Activated naive CD8-positive, alpha-beta T cell treated with anti-CD3 and anti-CD28 coated beads for 36 hours (primary cell): Measurements from ENCODE around the gene TNC. TPM values are rescaled to one million over a fixed set of nuclear protein-coding genes. Genes with fewer than 3 reads are reported as not detected.

Experiments
- DNase-seq: peaks from one replicate; pipeline ENCODE4 v3.0.0; 2021
- H3K27ac Mint-ChIP-seq: one replicate; pipeline ENCODE4 v1.8.0; 2022; ENCODE audit warnings: mild to moderate bottlenecking, moderate library complexity, mixed read lengths
- H3K27me3 Mint-ChIP-seq: one replicate; pipeline ENCODE4 v1.8.0; 2022; ENCODE audit warnings: mild to moderate bottlenecking, mixed read lengths
- H3K36me3 Mint-ChIP-seq: one replicate; pipeline ENCODE4 v1.8.0; 2021; ENCODE audit warnings: mild to moderate bottlenecking, mixed read lengths
- H3K4me1 Mint-ChIP-seq: one replicate; pipeline ENCODE4 v1.8.0; 2021; ENCODE audit warnings: mixed read lengths
- H3K4me3 Mint-ChIP-seq: one replicate; pipeline ENCODE4 v1.8.0; 2022; ENCODE audit warnings: mild to moderate bottlenecking, moderate library complexity, mixed read lengths
- H3K9me3 Mint-ChIP-seq: one replicate; pipeline ENCODE4 v1.8.0; 2022; ENCODE audit warnings: mixed read lengths
- total RNA-seq, 2 experiments: library from RNA; stranded (reverse); gene quantifications; one replicate each; pipeline ENCODE4 v1.2.3, GENCODE V29; 2021

The TNC gene
- total RNA-seq, 2 experiments from 2014 or later = 0.90 to 1.3 TPM

DNA sequence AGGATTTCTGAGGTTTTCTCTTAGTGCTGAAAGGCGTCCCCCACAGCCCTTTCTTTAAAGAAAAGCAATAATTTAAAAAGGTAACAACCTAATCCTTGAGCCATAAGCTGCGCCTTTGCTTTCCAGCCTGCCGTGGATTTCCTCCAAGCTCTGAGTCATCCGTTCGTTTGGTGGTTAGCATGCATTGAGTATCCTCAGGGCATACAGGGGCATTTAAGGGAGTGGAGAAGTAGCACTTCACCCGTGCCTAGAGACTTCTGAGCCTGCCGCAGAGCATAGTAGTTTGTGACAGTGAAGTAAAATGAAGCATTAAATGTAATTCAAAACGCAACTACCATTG, 892 bp upstream of the TNC start:
- Mint-ChIP-seq H3K36me3 (no peaks in the 10 kb centered on the region), H3K9me3 (no peaks in the 10 kb centered on the region), H3K27me3 (peaks cover 95% of the 10 kb centered on the region), H3K4me1 (no peaks in the 10 kb centered on the region), H3K27ac (no peak overlapping the region), H3K4me3 (no peak overlapping the region)
- no peak for DNase-seq

DNA sequence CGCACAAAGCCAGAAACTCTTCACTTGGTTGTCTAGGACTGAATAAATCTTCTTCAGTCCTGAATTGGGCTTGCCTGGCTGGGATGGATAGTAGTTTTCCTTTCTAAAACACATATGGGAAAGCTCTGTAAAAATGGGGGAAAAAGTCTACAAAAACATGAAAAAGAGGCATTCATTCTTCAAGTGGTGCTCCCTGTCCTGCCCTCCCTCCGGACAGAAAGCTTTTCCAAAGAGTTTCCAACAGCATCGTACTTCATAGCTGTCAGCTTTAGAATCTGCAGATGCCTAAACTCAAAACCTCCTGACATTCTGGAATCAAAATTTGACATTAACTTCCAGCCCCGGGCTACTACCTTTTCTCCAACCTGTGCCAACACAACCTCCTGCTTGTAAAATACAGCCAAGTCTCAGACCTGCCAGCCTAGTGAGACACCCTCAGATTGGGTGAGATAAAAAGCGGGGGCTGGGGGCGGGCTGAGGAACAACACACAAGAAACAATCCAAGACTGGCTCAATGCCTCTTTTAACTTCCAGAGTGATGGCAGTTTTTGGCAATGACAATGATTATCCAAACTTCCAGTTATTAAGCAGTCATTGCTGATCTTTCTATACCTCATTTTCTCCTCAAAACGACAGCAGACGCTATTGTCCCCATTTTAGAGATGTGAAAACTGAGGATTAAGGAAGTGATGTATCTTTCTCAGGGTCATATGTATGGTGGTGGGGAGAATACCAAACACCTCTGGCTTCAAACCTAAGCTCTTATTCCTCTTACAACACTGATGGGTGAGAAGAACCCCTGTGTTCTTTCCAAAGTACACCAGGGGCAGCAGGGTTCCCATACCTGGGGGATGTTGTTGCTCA, 1.3 kb downstream of the TNC start:
- H3K9me3 Mint-ChIP-seq = no peaks in the 10 kb centered on the region
- no peak overlapping the region for H3K27ac Mint-ChIP-seq
- peaks cover 84% of the 10 kb centered on the region for H3K27me3 Mint-ChIP-seq
- no peak for DNase-seq
- no peaks in the 10 kb centered on the region for H3K4me1 Mint-ChIP-seq
- no peaks in the 10 kb centered on the region for H3K36me3 Mint-ChIP-seq
- H3K4me3 Mint-ChIP-seq = no peak overlapping the region

DNA sequence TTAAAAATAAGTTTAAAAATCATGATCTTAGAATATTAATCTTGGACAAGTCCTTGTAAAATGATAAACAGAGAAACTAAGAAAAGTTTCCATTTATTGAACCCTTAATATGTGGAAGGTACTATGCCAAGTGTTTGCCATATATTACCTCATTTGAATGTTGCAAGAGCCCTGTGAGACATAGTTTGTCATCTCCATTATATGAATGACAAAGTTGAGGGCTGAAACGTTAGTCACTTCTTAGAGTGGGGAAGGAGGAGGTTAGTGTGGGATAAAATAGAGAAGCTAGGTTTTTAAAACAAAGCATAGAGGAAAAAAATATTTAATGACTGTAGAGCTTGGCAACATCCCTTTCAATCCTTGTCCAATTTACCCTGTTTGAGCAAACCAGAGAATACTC, 2.0 kb downstream of the TNC start:
- DNase-seq = no peak
- Mint-ChIP-seq H3K4me3 (no peak overlapping the region), H3K9me3 (no peaks in the 10 kb centered on the region), H3K27me3 (peaks cover 76% of the 10 kb centered on the region), H3K36me3 (no peaks in the 10 kb centered on the region), H3K27ac (no peak overlapping the region), H3K4me1 (no peaks in the 10 kb centered on the region)

DNA sequence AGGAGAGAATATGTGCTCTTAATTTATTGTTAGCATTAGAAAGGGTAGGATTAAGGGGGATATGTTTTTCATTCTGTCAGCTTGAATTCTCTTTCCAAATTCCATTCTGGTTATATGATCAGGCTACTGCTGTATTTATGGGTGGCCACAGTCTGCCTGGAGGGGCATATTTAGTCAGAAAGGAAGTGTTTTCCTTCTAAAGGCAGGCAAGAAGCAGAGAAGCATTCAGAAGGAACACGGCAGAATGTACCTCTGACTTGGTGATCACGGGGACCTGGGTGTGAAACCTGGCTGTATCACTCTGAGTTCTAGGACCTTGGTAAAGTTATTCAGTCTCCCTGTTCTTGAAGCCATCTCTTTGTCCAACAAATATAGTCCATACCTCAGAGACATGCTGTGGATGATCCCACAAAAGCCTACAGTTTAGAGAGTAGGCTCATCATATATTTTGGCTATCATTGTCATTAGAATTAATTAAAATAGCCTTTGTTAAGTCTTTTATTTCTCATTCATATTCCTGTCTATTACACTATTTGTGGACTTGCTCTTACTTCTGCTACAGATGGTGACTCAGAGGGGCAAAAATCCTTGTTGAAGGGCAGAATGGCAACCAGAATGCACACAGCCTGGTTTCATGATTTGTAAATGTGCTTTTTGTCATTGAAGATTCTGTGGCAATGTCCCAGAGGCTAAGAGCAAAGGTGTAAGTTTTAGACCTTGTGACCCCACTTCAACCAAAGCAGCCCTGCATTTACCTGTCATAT, 2.7 kb downstream of the TNC start:
- H3K27me3 Mint-ChIP-seq = peaks cover 73% of the 10 kb centered on the region
- no peak overlapping the region for H3K4me3 Mint-ChIP-seq
- no peaks in the 10 kb centered on the region for H3K36me3 Mint-ChIP-seq
- no peak for DNase-seq
- H3K4me1 Mint-ChIP-seq = no peaks in the 10 kb centered on the region
- H3K9me3 Mint-ChIP-seq = no peaks in the 10 kb centered on the region
- H3K27ac Mint-ChIP-seq = no peak overlapping the region

DNA sequence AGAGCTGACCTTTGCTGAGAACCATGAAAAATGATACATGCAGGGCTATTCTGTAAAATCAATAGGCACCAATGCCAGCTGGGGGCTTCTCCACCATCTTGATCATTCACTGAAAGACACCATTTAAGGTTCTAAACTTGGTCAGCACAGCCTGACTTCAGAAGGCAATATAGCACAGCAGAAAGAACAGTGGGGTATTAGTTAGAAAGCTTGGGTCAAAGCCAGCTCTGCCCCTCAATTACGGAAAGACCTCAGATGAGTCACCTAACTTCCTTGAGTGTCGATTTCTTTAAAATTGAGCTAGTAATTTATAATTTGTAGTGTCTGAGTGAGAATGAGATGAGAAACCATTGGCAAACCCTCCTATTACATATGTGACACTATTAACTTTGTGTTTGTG, 3.4 kb downstream of the TNC start:
- Mint-ChIP-seq H3K4me1 (no peaks in the 10 kb centered on the region), H3K9me3 (no peaks in the 10 kb centered on the region), H3K27me3 (peaks cover 73% of the 10 kb centered on the region), H3K27ac (no peak overlapping the region), H3K4me3 (no peak overlapping the region), H3K36me3 (no peaks in the 10 kb centered on the region)
- DNase-seq = no peak

DNA sequence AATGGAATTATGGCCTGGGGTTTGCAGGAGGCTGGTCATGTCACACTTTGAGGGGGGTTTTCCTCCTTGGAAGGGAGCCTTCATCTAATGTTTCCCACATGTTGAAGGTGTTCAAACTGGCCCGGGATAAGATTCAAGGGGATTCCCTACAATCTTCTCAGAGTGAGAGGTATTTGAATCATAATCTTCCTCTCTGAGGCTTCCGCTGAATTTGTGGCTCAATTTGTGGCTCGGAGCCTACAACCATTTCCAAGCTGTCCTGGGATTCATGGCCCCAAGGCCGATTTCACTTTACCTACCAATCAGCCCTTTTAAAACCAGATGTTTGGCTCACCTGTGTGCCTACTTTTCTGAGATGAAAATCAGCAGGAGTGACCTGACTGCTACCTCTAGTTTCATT, 3.9 kb downstream of the TNC start:
- H3K4me3 Mint-ChIP-seq = no peak overlapping the region

DNA sequence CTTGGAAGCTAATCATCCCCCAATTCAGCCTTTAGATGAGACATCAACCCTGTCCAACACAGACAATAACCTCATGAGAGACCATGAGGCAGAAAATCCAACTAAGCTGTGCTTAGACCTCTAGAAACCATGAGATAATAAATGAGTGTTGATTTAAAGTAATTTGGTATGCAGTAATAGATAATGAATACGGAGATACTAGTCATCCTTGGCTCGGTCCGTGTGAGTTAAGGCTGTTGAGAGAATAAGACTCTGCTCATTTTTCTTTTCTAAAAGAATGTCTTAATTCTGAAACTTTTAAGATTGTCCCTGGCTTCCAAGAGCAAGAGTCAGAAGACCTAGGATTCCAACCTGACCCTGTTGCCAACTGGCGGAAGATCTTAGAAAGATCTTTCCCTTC, 6.1 kb downstream of the TNC start:
- Mint-ChIP-seq H3K4me1 (no peaks in the 10 kb centered on the region), H3K36me3 (no peaks in the 10 kb centered on the region), H3K27ac (no peak overlapping the region), H3K9me3 (no peaks in the 10 kb centered on the region), H3K4me3 (no peak overlapping the region), H3K27me3 (peaks cover 50% of the 10 kb centered on the region)
- DNase-seq = no peak

More for the DNA sequence above, 3.9 kb downstream of the TNC start:
- DNase-seq = no peak
- Mint-ChIP-seq H3K4me1 (no peaks in the 10 kb centered on the region), H3K27ac (no peak overlapping the region), H3K9me3 (no peaks in the 10 kb centered on the region), H3K36me3 (no peaks in the 10 kb centered on the region), H3K27me3 (peaks cover 70% of the 10 kb centered on the region)

DNA sequence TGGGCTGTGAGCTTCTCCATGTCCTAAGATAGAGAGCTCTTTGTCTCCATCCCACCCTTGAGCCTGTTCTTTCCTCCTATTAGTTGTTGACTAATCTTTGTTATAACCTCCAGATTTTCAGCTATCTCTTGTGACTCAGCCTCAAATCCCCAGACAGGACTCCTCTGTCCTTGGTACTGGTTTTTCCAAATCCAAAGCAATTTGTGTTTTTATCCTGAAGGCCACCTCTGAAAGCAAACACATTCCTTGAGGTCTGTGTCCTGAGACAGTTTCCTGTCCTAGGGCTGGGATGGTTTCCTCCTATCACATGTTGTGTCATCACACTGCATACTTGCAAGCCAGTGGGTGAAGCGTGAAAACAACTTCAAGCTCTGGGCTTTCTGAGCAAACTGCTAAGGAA, 8.5 kb downstream of the TNC start:
- Mint-ChIP-seq H3K27me3 (peaks cover 43% of the 10 kb centered on the region), H3K36me3 (no peaks in the 10 kb centered on the region), H3K9me3 (no peaks in the 10 kb centered on the region), H3K4me3 (no peak overlapping the region), H3K27ac (no peak overlapping the region), H3K4me1 (peaks cover 7% of the 10 kb centered on the region)
- DNase-seq = no peak

DNA sequence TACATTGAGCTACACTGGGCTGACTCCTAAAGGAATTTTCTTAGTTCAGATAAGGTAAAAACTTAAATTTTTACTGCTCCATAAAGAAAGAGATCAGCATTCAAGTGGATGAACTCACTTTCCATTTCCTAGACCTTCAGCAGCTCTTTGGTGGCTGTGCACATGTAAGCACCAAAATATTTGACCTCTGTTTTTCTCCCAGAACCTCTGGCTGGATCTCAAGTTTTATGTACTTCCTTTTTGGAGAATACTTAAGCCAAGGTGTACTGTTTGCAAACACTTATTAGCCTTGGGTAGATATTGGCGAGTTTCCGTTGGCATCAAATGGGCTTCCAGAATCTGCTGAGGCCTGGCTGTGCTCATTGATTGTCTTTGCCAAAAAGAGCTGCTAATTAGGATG, 10.3 kb downstream of the TNC start:
- no peak overlapping the region for H3K27ac Mint-ChIP-seq
- H3K4me3 Mint-ChIP-seq = no peak overlapping the region
- no peaks in the 10 kb centered on the region for H3K36me3 Mint-ChIP-seq
- no peaks in the 10 kb centered on the region for H3K9me3 Mint-ChIP-seq
- H3K27me3 Mint-ChIP-seq = peaks cover 35% of the 10 kb centered on the region
- H3K4me1 Mint-ChIP-seq = peaks cover 7% of the 10 kb centered on the region
- DNase-seq = no peak

DNA sequence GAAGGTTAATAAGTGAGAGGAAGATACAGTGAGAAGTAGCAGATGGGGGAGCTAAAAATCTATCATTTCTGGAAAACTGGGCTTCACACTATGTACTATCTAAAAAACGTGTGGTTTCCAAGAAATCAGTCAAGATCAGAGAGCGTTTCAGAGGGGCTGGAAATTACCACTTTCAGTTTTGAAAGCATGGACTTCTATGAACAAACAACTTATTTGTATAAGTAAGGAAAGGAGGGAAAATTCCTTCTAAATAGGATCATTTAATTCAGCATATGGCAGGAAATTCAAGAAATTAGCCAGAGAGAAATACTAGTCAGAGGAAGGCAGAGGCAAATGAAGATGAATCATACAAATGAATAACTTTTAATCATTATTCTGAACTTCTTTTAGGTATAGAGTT, 11.3 kb downstream of the TNC start:
- peaks cover 7% of the 10 kb centered on the region for H3K4me1 Mint-ChIP-seq
- H3K4me3 Mint-ChIP-seq = no peak overlapping the region
- peak overlapping the region; percentile 22 for H3K27ac Mint-ChIP-seq
- H3K36me3 Mint-ChIP-seq = no peaks in the 10 kb centered on the region
- peaks cover 32% of the 10 kb centered on the region for H3K27me3 Mint-ChIP-seq
- no peak for DNase-seq
- no peaks in the 10 kb centered on the region for H3K9me3 Mint-ChIP-seq

DNA sequence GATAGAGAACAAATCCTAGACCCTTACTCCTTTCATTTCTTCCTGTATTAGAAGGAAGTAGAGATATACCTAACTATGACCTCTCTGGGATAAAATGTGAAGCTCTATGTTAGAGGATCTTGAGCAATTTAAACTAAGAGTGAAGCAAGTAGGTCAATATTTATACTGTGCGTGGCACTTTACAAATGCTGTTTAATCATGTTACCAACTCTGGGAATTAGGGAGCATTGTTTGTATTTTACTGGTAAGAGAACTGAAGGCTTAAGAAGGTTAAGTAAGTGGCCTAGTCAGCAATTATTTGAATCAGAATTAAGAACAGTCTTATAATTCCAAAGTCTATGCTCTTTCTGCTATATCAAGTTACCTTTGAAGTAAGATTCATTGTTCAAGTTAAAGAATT, 12.0 kb downstream of the TNC start:
- Mint-ChIP-seq H3K9me3 (no peaks in the 10 kb centered on the region), H3K4me3 (no peak overlapping the region), H3K36me3 (no peaks in the 10 kb centered on the region), H3K4me1 (peaks cover 7% of the 10 kb centered on the region), H3K27me3 (peaks cover 32% of the 10 kb centered on the region), H3K27ac (no peak overlapping the region)
- no peak for DNase-seq

DNA sequence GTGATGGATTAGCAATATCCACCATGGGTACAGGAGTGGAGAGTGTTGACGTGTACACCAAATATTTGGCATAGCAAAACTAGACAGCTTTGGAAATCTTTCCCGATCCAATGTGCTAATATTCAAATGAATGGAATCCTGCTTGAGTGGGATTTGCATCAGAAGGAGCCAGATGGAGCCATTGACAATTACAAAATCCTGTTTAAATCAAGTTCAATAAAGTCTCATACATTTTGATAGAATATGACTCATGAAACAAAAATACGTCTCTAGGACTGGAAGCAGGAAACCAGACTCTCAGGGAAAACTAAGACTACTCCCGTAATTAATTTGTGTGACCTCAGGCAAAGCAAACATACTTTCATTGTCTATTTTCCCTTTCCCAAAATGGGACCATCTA, 13.0 kb downstream of the TNC start:
- Mint-ChIP-seq H3K4me3 (no peak overlapping the region), H3K27ac (no peak overlapping the region), H3K36me3 (no peaks in the 10 kb centered on the region), H3K4me1 (peaks cover 7% of the 10 kb centered on the region), H3K27me3 (peaks cover 25% of the 10 kb centered on the region), H3K9me3 (no peaks in the 10 kb centered on the region)
- no peak for DNase-seq

DNA sequence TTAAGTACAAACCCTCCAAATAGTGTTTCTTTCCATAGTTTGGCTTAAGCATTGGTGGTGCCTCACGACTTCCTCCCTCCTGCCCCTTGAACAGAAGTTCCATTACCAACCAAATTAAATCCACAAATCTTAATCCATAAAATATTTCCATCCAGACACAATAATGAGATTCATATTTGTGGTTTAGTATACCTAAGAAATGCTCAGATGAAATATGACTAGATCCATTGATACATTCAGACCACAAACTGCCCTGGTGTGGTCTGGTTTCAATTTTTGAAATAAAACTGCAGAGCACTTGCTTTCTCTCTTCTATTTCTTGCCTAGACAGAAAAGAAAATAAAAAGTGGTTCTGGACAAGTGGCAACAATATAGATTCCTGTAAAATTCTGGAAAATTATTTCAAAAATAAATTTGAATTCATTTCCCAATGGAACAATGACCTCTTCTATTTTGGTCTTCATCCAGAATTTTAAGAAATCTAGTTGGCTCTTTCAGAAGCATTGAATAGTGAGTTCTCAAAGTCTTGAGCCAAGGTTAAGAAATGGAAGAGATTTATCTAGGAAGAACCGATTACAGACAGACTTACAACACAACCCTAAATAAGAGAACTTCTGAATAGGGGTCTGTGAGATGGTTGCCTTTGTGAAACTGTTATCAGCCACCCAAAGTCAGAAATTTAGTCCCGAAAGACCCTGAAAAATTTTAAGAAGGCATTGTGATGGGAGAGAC, 14.0 kb downstream of the TNC start:
- no peak overlapping the region for H3K27ac Mint-ChIP-seq

DNA sequence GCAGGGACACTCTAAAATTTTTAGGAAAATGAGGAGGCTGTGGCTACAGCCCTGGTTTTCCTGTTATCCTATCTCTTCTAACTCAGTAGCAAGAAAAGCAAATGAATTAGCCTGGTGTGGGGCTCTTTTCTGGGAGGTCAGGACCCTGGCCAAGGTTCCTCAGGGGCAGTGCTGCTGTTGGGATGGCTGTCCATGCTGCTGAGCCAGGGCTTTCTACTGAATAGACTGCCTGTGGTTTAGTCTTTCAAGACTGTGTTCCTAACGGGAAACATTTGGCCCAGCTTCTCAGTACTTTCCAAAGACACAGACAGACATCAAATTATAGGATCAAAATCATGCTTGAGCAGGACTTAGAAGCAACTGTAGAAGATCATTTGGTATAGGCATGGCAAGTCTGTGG, 18.1 kb downstream of the TNC start:
- no peaks in the 10 kb centered on the region for H3K9me3 Mint-ChIP-seq
- no peak overlapping the region for H3K27ac Mint-ChIP-seq
- H3K27me3 Mint-ChIP-seq = peaks cover 28% of the 10 kb centered on the region
- H3K4me3 Mint-ChIP-seq = no peak overlapping the region
- no peak for DNase-seq
- no peaks in the 10 kb centered on the region for H3K36me3 Mint-ChIP-seq
- H3K4me1 Mint-ChIP-seq = no peaks in the 10 kb centered on the region

More for the DNA sequence above, 14.0 kb downstream of the TNC start:
- Mint-ChIP-seq H3K36me3 (no peaks in the 10 kb centered on the region), H3K9me3 (no peaks in the 10 kb centered on the region), H3K27me3 (peaks cover 21% of the 10 kb centered on the region), H3K4me1 (peaks cover 7% of the 10 kb centered on the region), H3K4me3 (no peak overlapping the region)
- no peak for DNase-seq

DNA sequence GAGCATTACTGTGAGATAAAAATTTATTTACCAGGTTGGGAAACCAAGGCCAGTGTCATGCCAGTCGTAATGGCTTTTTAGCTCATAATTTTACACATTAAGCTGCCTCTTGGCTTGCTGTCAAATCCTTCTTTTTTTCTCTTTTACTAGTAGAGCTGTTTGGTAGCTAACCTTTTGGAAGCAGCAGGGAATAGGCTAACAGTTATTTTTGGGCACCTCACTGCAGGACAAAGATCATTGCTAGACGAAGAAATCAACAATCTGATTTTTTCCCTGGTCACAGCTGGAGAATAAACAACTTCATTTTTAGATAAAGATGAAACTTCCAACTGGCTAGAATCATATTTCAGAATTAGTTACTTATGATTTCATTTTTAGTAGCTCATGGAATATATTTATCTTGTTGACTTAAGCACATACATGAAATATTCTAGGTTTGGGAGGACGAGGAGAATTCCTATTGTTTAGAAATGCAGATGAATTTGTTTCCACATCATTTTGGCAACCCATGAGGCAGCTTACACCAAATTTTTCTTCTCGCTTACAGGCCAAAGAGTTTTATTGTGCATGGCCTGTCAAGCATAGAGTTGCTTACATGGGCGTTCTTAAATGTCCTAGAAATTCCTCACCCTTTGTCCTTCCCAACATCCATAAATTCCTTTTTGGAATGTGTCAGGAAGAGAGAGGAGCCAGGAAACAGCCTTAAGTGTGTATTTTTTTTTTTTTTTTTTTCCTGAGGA, 19.6 kb downstream of the TNC start:
- DNase-seq = no peak
- Mint-ChIP-seq H3K4me1 (no peaks in the 10 kb centered on the region), H3K27ac (no peak overlapping the region), H3K27me3 (peaks cover 29% of the 10 kb centered on the region), H3K36me3 (no peaks in the 10 kb centered on the region), H3K4me3 (no peak overlapping the region), H3K9me3 (no peaks in the 10 kb centered on the region)
